ENCODE data around the gene MARCHF11.

GRCh38 chr5:16104961-16105360 is 74.6 kb downstream of the MARCHF11 start:
- no peak for TF ChIP-seq CTCF (IDR thresholded peaks at IDR 0.05)
- no peak for TF ChIP-seq POLR2A (IDR thresholded peaks at IDR 0.05)

All from right lobe of liver (tissue), 4 donors.